Stimulated activated CD4-positive, alpha-beta T cell treated with anti-CD3 and anti-CD28 coated beads, Interleukin-4, amount 100 ng/mL, for 1 hour (primary cell): ENCODE results near the gene PBX3.

Source experiments
- DNase-seq: peaks from one replicate; pipeline ENCODE4 v3.0.0-alpha.2; 2020

PBX3 gene

DNA sequence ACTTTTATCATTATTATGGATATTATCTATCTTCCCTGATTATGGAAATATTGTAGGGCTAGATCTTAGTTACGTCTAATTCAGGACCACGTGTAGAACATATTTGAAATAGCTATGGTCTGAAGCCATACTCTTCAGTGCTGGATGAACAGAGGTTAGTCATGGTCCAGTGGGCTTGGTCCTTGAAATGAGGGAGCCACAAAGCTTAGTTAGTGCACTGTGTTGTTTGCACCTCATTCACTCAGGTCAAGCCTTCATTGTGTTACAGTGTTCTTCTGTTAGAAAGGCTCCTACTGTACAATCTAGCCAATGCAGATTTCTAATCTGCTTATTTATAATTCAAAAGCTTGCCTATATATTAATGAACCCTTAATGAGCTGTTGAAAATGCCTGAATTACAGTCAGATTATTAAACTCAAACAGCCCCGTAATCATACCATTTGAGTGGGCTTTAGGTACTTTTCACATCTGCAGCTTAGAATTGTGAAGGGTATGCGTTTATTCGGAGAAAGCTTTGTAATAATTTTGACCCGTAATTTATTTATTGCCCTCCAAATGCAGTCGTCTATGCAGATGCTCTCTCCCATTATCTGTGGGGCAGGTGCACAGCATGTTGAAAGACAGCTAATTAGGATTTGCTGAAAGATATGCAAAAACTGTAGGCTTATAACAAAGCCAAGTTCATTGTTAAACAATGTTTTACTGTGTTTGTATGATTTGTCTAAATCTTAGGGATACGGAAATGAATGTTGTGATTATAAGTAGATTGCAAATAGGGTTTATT, 164.9 kb downstream of the PBX3 start:
- DNase-seq: no peak

DNA sequence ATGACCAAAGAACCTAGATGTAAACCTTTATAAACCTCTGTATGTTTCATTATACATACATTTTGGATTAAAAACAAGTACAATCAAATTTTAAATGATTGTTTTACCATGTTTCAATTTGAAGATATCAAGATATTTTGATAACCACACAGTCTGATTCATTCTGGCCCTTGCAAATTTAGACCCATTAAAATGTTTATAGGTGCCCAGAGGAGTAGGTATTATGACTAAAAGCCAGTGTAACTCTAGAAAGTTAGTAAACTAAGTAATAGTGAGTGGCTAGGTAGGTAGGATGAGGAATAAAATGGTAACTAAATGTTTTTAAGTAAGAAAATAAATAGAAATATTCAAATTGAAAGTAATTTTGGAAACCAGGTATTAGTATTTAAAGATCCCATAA, 165.5 kb downstream of the PBX3 start:
- no peak for DNase-seq

DNA sequence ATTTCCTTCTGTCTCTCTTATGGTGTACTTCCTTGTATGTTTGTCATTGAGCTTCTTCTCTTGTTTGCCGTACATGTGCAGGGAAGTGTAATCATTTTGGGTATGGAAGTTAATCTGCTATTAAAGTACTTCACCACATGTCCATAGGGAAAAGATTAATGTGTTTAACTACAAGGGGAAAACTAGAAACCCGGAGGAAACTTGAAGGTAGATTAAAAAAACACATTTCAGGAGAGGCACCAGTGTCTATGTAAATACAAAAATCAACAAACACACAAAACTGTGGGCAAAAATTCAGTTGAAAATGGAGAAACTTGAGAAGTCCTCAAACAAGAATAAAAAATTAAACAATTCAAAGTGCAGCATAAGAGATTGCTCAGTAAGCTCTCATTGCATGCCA, 166.4 kb downstream of the PBX3 start:
- DNase-seq: no peak

DNA sequence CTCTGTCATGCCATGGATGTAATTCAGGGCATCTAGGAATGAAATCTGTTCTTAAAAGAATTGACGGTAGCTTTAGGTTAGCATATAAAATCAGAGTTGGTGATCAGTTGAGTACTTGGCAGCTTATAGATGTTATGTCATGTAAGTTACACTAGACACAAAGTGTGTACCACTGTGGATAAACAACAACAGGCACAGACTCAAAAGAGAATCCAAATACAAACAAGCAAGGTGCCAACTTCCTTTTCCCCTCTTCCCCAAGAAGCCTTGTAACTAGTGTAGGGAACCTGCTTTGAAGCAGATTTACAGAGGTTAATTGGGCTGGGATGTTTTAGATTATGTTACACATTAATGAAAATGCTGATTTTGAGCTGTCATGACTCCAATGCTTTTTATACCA, 167.2 kb downstream of the PBX3 start:
- no peak for DNase-seq

DNA sequence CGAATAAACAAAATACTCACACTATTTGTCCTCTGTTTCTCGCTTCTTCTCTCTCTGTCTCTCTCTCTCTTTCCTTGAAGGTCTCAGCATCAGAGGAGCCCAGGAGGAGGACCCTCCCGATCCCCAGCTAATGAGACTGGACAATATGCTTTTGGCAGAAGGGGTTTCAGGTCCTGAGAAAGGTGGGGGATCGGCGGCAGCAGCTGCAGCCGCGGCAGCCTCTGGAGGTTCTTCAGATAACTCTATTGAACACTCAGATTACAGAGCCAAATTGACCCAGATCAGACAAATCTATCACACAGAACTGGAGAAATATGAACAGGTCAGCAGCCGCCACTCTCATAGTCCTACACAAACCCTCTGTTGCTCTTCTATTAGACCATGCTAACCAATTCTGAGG, 168.4 kb downstream of the PBX3 start:
- no peak for DNase-seq

DNA sequence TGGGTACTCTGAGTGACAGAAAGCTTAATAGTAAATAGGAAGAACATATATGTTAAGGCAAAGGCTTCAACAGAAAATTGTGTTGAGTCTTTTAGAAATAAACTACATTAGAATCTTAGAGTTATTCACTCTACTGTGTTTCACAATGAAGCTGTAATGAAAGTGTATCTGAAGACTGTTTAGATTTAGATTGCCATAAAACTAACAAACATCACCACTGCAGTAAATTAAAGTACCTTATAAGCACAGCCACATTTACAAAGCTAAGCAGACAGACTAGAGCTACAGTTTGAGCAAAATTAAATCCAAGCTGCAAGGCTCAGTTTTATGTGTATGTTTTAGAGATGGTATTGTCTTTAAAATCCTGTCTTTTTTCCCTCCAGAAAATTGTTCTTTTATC, 172.4 kb downstream of the PBX3 start:
- DNase-seq: no peak

DNA sequence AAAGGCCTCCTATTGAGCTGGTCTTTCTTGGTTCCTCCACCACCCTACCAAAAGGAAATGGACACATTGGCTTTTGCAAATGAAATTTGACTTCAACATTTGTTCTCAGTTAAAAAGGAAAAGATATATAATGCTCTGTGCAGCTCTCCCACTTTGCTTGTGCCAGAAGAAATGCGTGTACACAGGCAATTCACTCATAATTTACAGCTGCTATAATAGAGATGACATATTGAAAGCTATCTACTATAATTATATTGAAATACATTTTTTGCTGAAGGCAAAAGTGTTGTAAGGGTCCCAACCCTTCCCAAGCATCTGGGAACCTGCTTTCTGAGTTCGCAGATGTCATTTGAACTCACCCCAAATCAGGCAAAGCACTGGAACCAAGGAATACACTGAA, 173.2 kb downstream of the PBX3 start:
- no peak for DNase-seq

DNA sequence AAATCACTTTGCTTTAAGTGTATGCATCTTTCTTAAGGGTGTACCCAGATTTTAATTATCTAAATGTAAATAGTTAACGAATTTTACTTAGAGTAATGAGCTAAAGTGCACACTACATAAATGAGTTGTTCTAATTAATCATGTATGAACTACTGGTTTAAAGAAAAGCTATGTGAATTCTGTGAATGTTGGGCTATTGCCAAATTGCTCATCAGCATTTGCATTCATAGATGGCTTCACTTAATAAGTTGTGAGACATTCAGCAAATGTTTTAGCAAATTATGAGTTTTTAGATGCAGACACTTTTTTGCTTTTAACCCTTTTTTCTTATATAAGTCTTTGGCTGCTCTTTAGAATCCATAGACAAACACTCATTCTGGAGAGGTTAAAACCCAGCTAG, 175.7 kb downstream of the PBX3 start:
- no peak for DNase-seq

DNA sequence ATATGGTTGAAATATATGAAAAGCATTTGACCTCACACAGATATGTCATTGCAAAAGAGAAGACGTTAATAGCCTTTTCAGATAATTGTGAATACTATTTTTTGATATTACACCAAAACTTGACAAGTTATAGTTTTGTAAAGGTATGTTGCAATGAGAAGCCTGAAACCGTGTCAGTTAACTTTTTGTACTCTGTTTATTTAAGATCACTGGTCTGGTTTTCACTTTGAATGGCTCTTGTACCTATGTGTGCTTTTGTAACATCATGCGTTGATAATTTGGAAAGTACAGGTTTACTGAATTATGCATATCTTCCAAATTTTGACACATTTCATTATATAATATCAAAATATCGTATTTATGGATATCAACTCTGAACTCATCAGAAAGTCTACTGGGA, 177.2 kb downstream of the PBX3 start:
- no peak for DNase-seq

DNA sequence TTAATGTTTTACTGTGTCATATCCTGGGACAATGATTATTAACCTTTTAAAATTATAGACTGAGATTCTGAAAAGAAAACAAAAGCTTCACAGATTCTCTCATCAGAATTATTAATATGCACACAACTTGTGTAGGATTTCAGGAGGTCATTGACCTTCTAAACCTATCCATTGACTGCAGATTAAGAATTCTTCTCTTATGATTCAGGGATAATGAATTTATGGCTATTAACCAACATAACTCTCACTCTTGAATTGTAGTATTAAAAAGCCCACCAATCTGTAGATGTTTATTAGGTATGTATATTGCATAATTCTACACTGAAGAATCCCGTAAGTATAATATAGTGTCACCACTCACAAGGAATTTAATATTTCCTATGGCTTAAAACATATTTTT, 179.8 kb downstream of the PBX3 start:
- no peak for DNase-seq

DNA sequence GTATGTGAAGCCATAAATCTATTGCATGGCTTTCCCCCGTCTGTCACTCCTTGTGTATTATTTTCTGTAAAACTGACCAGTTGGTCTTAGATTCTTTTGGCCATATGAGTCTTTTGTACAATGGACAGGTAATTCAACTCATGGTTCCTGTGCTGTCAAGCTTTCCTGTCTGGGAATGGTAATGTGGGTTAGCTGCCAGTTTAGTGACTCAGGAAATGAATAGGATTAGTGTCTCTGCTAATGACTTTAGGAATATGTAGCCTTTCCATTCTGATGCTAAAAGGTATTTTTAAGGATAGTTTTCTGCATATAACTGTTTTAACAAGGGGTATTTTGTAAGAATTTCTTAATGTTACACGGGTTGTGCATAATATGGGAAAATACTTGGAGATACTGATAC, 182.7 kb downstream of the PBX3 start:
- DNase-seq: no peak

DNA sequence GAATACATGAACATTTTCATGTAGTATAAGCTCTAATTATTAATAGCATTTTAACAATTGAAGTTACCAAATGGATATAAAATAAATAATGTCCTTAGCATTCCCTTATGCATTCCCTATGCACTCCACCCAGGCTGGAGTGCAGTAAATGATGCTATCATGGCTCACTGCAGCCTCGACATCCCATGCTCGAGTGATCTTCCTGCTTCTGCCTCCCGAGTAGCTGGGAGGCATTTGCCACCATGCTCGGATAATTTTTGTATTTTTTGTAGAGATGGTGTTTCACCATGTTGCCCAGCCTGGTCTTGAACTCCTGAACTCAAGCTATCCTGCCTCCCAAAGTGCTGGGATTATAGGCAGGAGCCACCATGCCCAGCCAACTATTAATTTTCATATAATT, 184.0 kb downstream of the PBX3 start:
- no peak for DNase-seq

DNA sequence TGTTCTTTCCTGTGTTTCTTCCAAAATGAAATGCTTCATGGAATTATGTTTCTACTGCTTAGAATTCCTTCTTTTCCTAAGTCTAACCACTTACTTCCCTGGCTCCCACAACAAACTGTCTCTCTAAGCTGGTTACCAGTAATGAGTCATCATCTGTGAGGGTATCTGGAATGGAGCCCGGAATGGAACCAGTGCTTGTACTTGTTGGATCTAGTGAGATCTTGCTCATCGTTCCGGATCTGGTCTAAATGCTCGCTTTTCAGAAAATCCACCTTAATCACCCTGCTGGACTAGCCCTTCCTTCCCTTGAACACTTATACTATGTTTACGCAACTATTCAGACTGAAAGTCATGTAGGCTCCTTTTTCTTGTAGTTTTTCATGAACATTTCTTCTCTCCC, 184.8 kb downstream of the PBX3 start:
- DNase-seq: no peak

DNA sequence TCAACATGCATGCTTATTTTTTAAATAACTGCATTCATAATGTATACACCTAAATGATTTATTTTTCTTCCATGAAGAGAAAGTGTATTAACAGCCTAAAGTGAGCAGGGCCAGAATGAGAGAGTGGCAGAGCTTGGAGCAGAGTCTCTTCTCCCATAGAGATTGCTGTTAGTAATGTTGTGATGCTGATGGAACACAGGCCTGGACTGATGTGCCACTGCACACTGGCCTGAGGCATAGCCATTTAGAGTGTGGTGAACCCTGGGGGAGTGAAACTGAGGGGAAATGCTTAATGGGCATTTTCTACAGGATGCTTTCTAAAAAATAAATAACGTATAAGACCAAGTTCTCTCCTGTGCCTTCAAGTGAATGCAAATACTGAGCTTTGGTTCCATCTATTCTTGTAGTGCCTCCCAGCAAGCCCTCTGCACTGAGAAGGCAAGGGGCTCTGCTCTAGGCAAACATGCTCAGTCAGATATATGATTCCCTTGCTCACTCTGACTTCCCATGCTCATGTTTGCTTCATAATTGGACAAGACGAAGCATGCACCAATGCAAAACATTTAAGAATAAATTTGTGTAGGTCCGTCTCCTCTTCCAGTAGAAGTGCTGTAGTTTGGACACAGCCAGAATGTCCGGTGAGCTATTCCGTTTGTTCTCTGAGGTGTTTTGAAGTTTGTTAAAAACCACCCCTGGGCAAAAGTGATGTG, 185.7 kb downstream of the PBX3 start:
- DNase-seq: no peak

DNA sequence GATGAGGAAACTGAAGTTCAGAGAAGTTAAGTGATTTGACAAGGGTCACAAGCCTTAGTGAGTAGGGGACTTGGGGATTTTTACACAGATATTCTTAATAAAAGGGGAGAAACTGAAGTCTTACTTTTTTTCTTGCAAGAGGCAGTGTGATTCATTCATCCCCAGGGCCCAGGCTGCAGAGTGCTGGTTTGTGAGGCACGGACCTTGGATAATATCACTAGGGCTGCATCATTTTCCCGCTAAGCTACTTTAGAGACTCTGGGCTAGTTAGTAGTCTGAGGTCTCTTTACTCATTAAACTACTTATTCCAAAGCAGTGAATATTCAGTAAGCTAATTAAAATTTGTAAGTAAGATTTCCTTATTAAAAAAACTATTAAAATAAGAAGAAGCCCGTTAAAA, 195.0 kb downstream of the PBX3 start:
- no peak for DNase-seq

DNA sequence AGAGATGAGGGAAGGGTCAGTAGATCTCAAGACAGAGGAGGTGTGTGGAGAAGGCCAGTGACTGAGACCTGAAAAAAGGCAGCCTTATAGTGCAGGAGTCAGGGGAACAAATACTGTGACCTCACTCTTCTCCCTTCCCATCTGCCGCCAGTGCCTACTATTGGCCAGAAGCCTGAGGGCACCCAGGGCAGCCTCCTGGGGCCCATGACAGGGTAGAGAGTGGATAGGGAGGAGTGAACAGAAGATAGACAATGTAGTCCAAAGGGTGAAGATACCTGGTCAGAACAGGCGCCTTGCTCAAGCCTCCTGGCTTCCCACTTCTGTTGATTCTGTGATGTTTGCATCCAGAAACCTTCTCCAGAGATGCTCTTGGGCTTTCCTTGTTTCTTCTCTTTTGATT, 196.7 kb downstream of the PBX3 start:
- DNase-seq: no peak

DNA sequence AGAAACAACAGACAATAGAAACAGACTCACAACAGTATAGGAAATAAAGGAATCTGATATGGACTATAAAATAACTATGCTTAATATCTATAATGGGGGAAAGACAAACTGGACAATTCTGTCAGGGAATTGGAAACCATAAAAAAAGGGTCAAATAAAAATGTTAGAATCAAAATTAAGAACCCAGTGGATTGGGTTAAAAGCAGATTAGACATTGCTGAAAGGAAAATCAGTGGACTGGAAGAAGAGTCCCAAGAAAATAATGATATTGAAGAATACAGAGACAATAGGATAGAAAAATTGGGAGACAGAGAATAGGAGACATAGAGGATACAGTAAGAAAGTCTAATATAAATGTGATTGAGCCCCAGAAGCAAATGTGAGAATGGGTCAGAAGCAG, 199.2 kb downstream of the PBX3 start:
- DNase-seq: no peak

DNA sequence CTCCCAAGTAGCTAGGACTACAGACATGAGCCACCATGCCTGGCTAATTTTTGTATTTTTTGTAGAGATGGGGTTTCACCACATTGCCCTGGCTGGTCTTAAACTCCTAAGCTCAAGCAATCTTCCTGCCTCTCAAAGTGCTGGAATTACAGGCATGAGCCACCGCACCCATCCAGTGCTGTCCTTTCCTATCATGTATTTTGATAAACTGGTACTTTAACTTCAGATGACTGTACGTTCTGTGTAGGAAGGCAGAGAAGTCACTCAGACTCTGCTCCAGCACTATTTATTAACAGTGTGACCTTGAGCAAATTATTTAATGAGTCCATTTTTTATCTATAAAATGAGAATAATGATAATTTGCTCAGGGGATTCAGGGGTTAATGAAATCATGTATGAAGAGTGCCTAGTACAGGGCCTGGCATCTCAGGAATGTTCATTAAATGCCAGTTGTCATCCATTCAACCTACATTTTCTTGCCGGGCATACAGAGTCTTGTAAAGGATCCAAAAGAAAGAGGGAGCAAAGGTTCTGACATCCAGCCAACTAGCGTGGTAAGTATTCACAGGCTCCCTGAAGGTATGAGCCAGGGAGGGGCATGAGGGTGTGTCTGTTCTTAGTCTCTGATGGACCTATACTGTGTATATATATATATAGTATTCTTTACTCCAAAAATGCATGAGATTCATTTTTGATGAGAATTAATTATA, 201.9 kb downstream of the PBX3 start:
- DNase-seq: no peak

DNA sequence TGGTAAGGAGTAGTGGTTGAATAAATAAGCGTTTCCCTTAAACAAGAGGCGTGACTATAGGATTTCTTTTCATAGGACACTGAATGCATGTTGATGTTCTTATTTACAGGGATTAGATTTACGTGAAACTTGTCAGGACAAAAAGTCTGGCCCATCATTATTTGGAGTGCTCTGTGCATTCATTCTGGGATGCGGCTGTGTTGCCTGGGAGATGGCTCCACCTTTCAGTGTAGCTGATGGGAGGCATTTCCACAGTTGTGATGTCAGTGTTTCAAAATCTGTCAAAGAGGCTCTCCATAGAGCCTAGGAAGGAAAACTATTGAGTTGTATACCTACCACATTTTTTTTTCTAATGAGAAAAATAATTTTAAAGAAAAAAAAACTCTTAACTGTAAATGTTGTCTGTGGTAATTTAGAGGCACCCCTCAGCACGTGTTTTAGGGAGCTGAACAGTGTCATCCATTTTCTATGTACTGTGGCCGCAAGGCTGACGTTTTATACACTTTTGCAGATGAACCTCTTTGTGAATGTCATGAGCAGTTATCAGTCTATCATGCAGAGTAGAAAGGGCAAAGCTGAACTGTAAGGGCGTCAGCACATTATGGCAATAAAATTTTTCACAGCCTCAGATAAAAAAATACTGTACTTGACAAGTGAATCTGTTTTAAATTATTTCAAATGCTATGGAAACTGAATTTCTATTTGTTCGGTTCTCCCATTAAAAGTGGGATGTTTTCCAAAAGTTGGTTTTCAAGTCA, 202.7 kb downstream of the PBX3 start:
- no peak for DNase-seq

DNA sequence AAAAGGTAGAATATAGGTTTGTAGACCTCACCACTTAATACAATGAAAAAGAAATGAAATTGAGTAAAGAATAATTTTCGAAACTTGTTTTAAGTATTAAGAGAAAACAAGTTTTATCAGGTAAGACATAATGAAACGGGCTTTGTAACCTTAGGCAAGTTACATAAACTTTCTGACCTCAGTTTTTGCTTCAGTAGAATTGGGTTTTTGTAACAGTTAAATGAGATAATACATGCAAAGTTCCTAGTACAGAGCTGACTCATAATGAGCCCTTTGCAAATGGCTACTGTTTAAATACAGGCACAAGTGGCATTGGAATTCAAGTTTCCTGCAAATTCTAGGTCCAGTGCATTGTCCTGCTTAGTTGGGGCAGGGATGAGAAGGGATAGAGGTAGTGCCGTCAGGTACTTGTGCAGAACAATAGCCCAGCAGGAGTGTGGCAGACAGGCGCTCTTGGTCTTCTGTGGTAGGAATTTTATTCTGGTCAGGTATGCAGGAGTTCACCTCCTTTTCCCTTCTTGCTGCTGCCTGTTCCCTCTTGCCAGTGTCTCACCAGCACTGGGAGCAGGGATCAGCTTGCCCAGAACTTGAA, 203.8 kb downstream of the PBX3 start:
- DNase-seq: no peak

DNA sequence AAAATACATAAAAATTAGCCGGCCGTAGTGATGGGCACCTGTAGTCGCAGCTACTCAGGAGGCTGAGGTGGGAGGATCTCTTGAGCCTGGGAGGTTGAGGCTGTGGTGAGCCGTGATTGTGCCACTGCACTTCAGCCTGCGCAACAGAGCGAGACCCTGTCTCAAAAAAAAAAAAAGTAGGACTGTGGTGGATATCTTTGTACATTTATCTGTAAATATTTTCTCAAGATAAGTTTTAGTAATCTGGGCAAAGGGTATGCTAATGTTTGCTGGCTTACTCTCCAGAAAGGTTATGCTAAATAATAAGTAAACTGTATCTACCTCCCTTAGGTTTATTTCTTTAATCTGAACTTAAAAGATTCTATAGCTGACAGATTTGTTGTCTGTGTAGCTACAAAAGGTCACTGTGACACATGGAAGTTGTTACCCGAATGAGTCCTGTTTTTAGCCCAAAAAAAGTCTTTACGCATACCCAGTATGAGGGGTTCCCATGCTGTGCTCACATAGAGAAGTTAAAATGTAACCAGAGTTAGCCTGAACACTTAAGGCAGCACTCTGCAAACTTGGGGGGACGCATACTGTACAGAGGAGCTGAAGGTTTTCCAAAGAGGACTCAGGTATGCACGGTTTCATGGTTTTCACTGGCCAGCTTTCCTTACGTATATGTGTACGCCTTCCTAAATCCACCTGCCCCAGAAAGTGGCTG, 206.3 kb downstream of the PBX3 start:
- no peak for DNase-seq

DNA sequence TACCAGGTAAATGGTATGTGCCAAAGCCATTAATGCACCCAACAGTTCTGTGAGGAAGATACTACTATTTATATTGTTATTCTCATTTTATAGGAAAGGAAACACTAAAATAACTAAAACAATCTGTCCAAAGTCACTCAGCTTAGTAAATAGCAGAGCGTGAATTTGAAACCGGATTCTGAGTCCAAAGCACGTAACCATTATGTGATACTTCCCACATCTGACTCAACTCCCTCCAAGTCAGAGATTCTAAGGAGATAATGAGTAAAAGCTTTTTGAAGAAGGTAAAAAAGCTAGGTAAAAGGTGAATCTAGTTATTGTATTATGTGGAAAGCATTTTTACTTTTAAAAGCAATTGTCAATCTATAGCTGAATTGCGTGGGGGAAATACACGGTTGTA, 208.9 kb downstream of the PBX3 start:
- no peak for DNase-seq
